ENCODE measurements around the gene COQ5. TPM values are rescaled to one million over a fixed set of nuclear protein-coding genes. Genes with fewer than 3 reads are reported as not detected.

COQ5 gene
- total and polyA plus RNA-seq, 2 of the 4 experiments (the other 2 are of a cell fraction) = 21.6 to 25.1 TPM

- Histone ChIP-seq H3K4me3 (ENCODE audit: insufficient read depth, low read depth, low read length) (no peak overlapping the region), H3K27ac (ENCODE audit: insufficient read depth, low read length) (no peak overlapping the region), H2AFZ (replicated peaks; ENCODE audit: low read length, poor library complexity) (no peak overlapping the region), H3K4me2 (ENCODE audit: low read depth, low read length) (peak overlapping the region; percentile 35; the same call in 1 of the 2 replicates), H2AK9ac (replicated peaks; ENCODE audit: low read depth, low read length, poor library complexity) (no peak overlapping the region), H3K4ac (ENCODE audit: low read depth, low read length) (no peak overlapping the region), H3K79me1 (ENCODE audit: low read depth in 1 of 2, low read length in 2 of 2) (peaks cover 13 to 70% of the 10 kb centered on the region in 2 experiments), H3K9me3 (ENCODE audit: control insufficient read depth, insufficient read depth, low read length) (no peaks in the 10 kb centered on the region), H4K91ac (ENCODE audit: insufficient read depth, low read depth, low read length) (no peak overlapping the region), H4K20me1 (ENCODE audit: insufficient read depth, low read length) (peaks cover 79% of the 10 kb centered on the region), H3K56ac (ENCODE audit: extremely low read depth, insufficient read depth, low read length) (no peak overlapping the region), H3K9me1 (ENCODE audit: insufficient read depth, low read length) (peaks cover 25% of the 10 kb centered on the region), H3K27me3 (ENCODE audit: control insufficient read depth, insufficient read depth, low read length) (no peaks in the 10 kb centered on the region), H4K5ac (ENCODE audit: low read depth, low read length) (no peak overlapping the region), H3K14ac (replicated peaks; ENCODE audit: low read depth, low read length) (no peak overlapping the region), H2BK120ac (ENCODE audit: low read depth, low read length) (no peak overlapping the region), H2AK5ac (ENCODE audit: low read depth, low read length) (no peak overlapping the region), H3K4me1 (ENCODE audit: control insufficient read depth, insufficient read depth, low read length) (peaks cover 9% of the 10 kb centered on the region; the same call in 1 of the 2 replicates), H3K23ac (ENCODE audit: low read depth, low read length) (no peak overlapping the region), H2BK15ac (ENCODE audit: low read depth, low read length) (no peak overlapping the region), H2BK20ac (ENCODE audit: low read depth, low read length) (no peak overlapping the region), H3K36me3 (ENCODE audit: control insufficient read depth, insufficient read depth, low read length) (peaks cover 6% of the 10 kb centered on the region), H4K8ac (ENCODE audit: low read depth in 2 of 2, low read length in 2 of 2) (no peak overlapping the region), H3K18ac (ENCODE audit: low read depth, low read length) (no peak overlapping the region), H3K9ac (ENCODE audit: low read depth, low read length) (no peak overlapping the region; the same call in 1 of the 2 replicates), H2BK5ac (ENCODE audit: low read depth, low read length, poor library complexity, severe bottlenecking) (no peak overlapping the region)
- DNase-seq = no peak
- in situ Hi-C loops (cut with MboI; ENCODE audit: low sequenced_read_pairs) (no loop called here), intact Hi-C loops (cut with micrococcal nuclease) (no loop called here), dilution Hi-C loops (cut with HindIII; ENCODE audit: low sequenced_read_pairs, unreplicated experiment) (no loop called here)
- no peak for ATAC-seq (ENCODE audit: low read depth)
- WGBS, 2 experiments (ENCODE audit: extremely low coverage in 2 of 2, insufficient read length in 1 of 2) = 100% methylated on average over 1 of the region's 4 CpGs; no CpG with 5 or more reads in 1 of the 2 experiments
- CTCF ChIA-PET = interaction anchor here (0.6 kb wide), 1 partner anchor 223 kb away, joined by 3 read pairs; no protein-coding TSS in a partner anchor
- POLR2A ChIA-PET (ENCODE audit: unreplicated experiment) = no interaction called here
- BruUV-seq (replicated peaks) = no TSS peak
- TF ChIP-seq POLR2A (IDR thresholded peaks at IDR 0.05; ENCODE audit: low read depth, low read length) = no peak
- no peak for TF ChIP-seq MAZ (IDR thresholded peaks at IDR 0.05; ENCODE audit: borderline replicate concordance, low read depth, low read length)
- TF ChIP-seq RFX5 (IDR thresholded peaks at IDR 0.05; ENCODE audit: low read depth, low read length) = no peak
- no peak for TF ChIP-seq BHLHE40 (IDR thresholded peaks at IDR 0.05; ENCODE audit: low read depth, low read length)
- no peak for TF ChIP-seq RAD21 (IDR thresholded peaks at IDR 0.05; ENCODE audit: low read length)
- TF ChIP-seq FOS (IDR thresholded peaks at IDR 0.05; ENCODE audit: low read depth, low read length) = no peak
- no peak for TF ChIP-seq NFE2L2 (IDR thresholded peaks at IDR 0.05; ENCODE audit: low read depth, low read length)
- no peak for TF ChIP-seq SMC3 (IDR thresholded peaks at IDR 0.05; ENCODE audit: low read depth, low read length)
- TF ChIP-seq RCOR1 (IDR thresholded peaks at IDR 0.05; ENCODE audit: insufficient replicate concordance, low read length) = no peak
- no peak for TF ChIP-seq CEBPB (IDR thresholded peaks at IDR 0.05; ENCODE audit: low read depth, low read length)
- no peak for TF ChIP-seq ELK1 (IDR thresholded peaks at IDR 0.05; ENCODE audit: borderline replicate concordance, low read depth, low read length)
- TF ChIP-seq CHD1 (IDR thresholded peaks at IDR 0.05; ENCODE audit: low read depth, low read length) = no peak
- no peak for TF ChIP-seq MXI1 (IDR thresholded peaks at IDR 0.05; ENCODE audit: borderline replicate concordance, low read depth, low read length)
- no peak for TF ChIP-seq MAFK (IDR thresholded peaks at IDR 0.05; ENCODE audit: low read depth, low read length)
- TF ChIP-seq CTCF (conservative IDR thresholded peaks at IDR 0.05; ENCODE audit: low read depth, low read length) = no peak
- TF ChIP-seq USF2 (IDR thresholded peaks at IDR 0.05; ENCODE audit: low read depth, low read length) = no peak
Measured at GRCh38 chr12:120537856-120538220, 8.9 kb upstream of the COQ5 start.
